Activated CD4-positive, alpha-beta T cell treated with anti-CD3 and anti-CD28 coated beads, Interleukin-2, amount 10 ng/mL, durations not matched to agents 7 days and 5 days (primary cell): Measurements from ENCODE around the gene FUT6. TPM values are rescaled to one million over a fixed set of nuclear protein-coding genes. Genes with fewer than 3 reads are reported as not detected.
"Not testable (repeated sequence)": the region's sequence is repeated elsewhere in the genome, so short reads cannot be mapped to it uniquely, and the experiment has no call there.

Experiments used
- CTCF ChIA-PET: fragments of 350-600 bp; sonication (Branson Sonifier 250); formaldehyde crosslinking; loops from one replicate; lab custom pipeline; 2021; ENCODE audit warnings: antibody characterized with exemption; lab: Charles Lee
- POLR2A ChIA-PET: fragments of 350-600 bp; sonication (Branson Sonifier 250); formaldehyde crosslinking; loops from one replicate; lab custom pipeline; 2021; ENCODE audit warnings: antibody characterized with exemption; lab: Charles Lee
- DNase-seq: peaks from one replicate; pipeline ENCODE4 v3.0.0-alpha.2; 2020
- H3K27ac Mint-ChIP-seq: one replicate; pipeline ENCODE4 v1.8.0; 2021; ENCODE audit warnings: mild to moderate bottlenecking, moderate library complexity, mixed read lengths
- H3K27me3 Mint-ChIP-seq: one replicate; pipeline ENCODE4 v1.8.0; 2021; ENCODE audit warnings: mixed read lengths
- H3K36me3 Mint-ChIP-seq: one replicate; pipeline ENCODE4 v1.8.0; 2021; ENCODE audit warnings: low read depth, mixed read lengths
- H3K4me1 Mint-ChIP-seq: one replicate; pipeline ENCODE4 v1.8.0; 2021; ENCODE audit warnings: mixed read lengths
- H3K4me3 Mint-ChIP-seq: one replicate; pipeline ENCODE4 v1.8.0; 2021; ENCODE audit warnings: mild to moderate bottlenecking, moderate library complexity, mixed read lengths
- H3K9me3 Mint-ChIP-seq: one replicate; pipeline ENCODE4 v1.8.0; 2021; ENCODE audit warnings: mixed read lengths
- total RNA-seq, 2 experiments: library from RNA; stranded (reverse); gene quantifications; one replicate each; pipeline ENCODE4 v1.2.3, GENCODE V29; 2021

FUT6 gene
- not detected for total RNA-seq

- Mint-ChIP-seq H3K4me1 (peaks cover 11% of the 10 kb centered on the region), H3K36me3 (no peaks in the 10 kb centered on the region), H3K4me3 (no peak within 1 kb of the TSS), H3K27ac (no peak within 1 kb of the TSS), H3K27me3 (peaks cover 2% of the 10 kb centered on the region), H3K9me3 (no peaks in the 10 kb centered on the region)
- ChIA-PET CTCF (interaction anchor here (2.2 kb wide), 1 partner anchor 35 kb away, joined by 9 read pairs; no protein-coding TSS in a partner anchor), POLR2A (no interaction called here)
- no peak for DNase-seq
Observed at GRCh38 chr19:5839065-5840017, at the start of gene FUT6. TSS of gene FUT6 (minus strand) at chr19:5839702. CDS start at chr19:5832567, 7,135 bp downstream.

DNA sequence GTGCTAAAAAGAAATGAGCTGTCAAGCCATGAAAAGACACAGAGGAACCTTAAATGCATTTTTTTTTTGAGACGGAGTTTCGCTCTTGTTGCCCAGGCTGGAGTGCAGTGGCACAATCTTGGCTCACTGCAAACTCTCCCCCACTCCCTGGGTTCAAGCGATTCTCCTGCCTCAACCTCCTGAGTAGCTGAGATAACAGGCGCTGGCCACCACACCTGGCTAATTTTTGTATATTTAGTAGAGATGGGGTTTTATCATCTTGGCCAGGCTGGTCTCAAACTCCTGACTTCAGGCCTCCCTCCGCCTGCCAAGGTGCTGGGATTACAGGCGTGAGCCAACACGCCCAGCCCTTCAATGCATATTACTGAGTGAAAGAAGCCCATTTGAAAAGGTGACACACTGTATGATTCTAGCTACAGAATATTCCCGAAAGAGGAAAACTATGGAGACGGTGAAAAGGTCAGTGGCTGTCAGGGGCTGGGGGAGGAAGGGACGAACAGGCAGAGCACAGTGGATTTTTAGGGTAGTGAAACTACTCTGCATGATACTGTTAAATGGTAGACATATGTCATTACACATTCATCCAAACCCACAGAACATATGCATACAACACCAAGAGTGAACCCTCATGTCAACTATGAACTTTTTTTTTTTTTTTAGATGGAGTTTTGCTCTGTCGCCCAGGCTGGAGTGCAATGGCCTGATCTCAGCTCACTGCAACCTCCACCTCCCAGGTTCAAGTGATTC is 44.7 kb upstream of the FUT6 start:
- CTCF ChIA-PET = interaction anchor here (0.7 to 1.2 kb wide), 3 partner anchors 13 to 543 kb away, joined by 3 to 6 read pairs (median 5); partner anchors contain the start of genes PRR22 and PTPRS
- H3K4me3 Mint-ChIP-seq, H3K36me3 Mint-ChIP-seq, H3K27me3 Mint-ChIP-seq, H3K27ac Mint-ChIP-seq, H3K9me3 Mint-ChIP-seq, POLR2A ChIA-PET, DNase-seq, H3K4me1 Mint-ChIP-seq: not testable (repeated sequence)

DNA sequence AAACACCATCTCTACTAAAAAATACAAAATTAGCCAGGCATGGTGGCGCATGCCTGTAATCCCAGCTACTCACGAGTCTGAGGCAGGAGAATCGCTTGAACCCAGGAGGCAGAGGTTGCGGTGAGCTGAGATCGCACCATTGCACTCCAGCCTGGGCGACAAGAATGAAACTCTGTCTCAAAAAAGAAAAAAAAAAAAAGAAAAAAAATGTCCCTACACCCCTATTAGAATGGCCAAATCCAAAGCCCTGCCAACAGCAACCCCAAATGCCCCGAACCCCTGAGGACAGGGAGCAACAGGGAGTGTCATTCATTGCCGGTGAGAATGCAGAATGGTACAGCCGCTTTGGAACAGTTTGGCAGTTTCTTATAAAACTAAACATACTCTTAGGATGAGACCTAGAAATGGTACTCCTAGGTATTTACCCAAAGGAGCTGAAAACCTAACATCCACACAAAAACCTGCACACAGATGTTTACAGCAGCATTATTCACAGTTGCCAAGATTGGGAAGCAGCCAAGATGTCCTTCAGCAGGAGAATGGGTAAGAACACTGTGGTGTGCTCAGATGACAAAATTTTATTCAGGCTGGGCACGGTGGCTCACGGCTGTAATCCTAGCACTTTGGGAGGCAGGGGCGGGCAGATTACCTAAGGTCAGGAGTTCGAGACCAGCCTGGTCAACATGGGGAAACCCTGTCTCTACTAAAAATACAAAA is 43.8 kb upstream of the FUT6 start:
- H3K9me3 Mint-ChIP-seq, POLR2A ChIA-PET, H3K4me3 Mint-ChIP-seq, H3K27ac Mint-ChIP-seq, H3K4me1 Mint-ChIP-seq, H3K36me3 Mint-ChIP-seq, DNase-seq, H3K27me3 Mint-ChIP-seq: not testable (repeated sequence)
- CTCF ChIA-PET = interaction anchor here (0.7 kb wide), 2 partner anchors 9 to 542 kb away, joined by 3 to 5 read pairs; partner anchors contain the start of gene PTPRS

DNA sequence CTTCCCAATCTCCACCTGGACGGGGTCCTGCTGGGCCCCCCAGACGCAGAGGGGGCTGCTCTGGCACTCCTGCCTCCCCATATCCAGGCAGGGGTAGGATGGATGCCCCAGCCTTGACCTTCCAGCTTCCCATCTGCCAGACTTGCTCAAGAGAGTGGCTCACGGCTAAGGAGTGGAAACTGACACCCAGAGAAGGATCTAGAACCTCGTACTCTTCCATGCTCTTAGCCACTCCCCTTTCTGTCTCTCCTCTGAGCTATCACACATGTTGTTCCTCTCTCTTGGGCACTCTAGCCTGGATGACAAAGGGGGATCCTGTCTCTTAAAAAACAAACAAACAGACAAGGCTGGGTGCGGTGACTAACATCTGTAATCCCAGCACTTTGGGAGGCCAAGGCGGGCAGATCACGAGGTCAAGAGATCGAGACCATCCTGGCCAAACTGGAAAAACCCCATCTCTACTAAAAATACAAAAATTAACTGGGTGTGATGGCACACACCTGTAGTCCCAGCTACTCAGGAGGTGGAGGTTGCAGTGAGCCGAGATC is 43.0 kb upstream of the FUT6 start:
- H3K9me3 Mint-ChIP-seq = no peaks in the 10 kb centered on the region
- POLR2A ChIA-PET = no interaction called here
- no peak overlapping the region for H3K4me3 Mint-ChIP-seq
- no peaks in the 10 kb centered on the region for H3K4me1 Mint-ChIP-seq
- peaks cover 2% of the 10 kb centered on the region for H3K27me3 Mint-ChIP-seq
- H3K27ac Mint-ChIP-seq = no peak overlapping the region
- no peak for DNase-seq
- CTCF ChIA-PET = interaction anchor here (0.7 to 1.5 kb wide), 2 partner anchors 8 to 79 kb away, joined by 3 read pairs; no protein-coding TSS in a partner anchor
- no peaks in the 10 kb centered on the region for H3K36me3 Mint-ChIP-seq

GRCh38 chr19:5881543-5882299 is 42.2 kb upstream of the FUT6 start:
- CTCF ChIA-PET = interaction anchor here (1.5 kb wide), 1 partner anchor 78 kb away, joined by 3 read pairs; no protein-coding TSS in a partner anchor

GRCh38 chr19:5880604-5881078 is 41.1 kb upstream of the FUT6 start:
- Mint-ChIP-seq H3K4me1 (no peaks in the 10 kb centered on the region), H3K27me3 (peaks cover 2% of the 10 kb centered on the region), H3K27ac (no peak overlapping the region), H3K4me3 (no peak overlapping the region), H3K36me3 (no peaks in the 10 kb centered on the region), H3K9me3 (no peaks in the 10 kb centered on the region)
- ChIA-PET POLR2A (no interaction called here), CTCF (interaction anchor here (0.8 kb wide), 1 partner anchor 10 kb away, joined by 8 read pairs; no protein-coding TSS in a partner anchor)
- no peak for DNase-seq

More at GRCh38 chr19:5881543-5882299, 42.2 kb upstream of the FUT6 start:
- Mint-ChIP-seq H3K9me3 (no peaks in the 10 kb centered on the region), H3K36me3 (no peaks in the 10 kb centered on the region), H3K4me1 (no peaks in the 10 kb centered on the region), H3K27me3 (peaks cover 2% of the 10 kb centered on the region), H3K27ac (no peak overlapping the region), H3K4me3 (no peak overlapping the region)
- POLR2A ChIA-PET = no interaction called here
- no peak for DNase-seq

DNA sequence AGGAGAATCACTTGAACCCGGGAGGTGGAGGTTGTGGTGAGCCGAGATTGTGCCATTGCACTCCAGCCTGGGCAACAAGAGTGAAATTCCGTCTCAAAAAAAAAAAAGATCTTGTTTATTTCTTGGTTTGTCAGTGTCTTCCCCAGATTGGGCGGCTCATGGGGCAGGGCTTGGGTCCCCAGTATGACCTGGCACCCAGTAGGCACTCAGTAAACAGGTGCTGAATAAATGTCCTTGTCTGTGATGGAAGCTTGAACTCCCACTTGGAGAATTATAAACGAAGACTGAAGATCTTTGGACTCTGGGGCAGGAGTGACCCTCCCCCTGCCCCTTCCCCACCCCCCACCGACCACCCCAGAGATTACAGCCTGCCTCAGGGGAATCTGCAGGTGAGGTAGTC is 40.7 kb upstream of the FUT6 start:
- no peaks in the 10 kb centered on the region for H3K4me1 Mint-ChIP-seq
- no peak overlapping the region for H3K27ac Mint-ChIP-seq
- no peak overlapping the region for H3K4me3 Mint-ChIP-seq
- CTCF ChIA-PET = interaction anchor here (0.8 kb wide), 1 partner anchor 11 kb away, joined by 8 read pairs; no protein-coding TSS in a partner anchor
- POLR2A ChIA-PET = no interaction called here
- no peaks in the 10 kb centered on the region for H3K36me3 Mint-ChIP-seq
- no peak for DNase-seq
- H3K9me3 Mint-ChIP-seq = no peaks in the 10 kb centered on the region
- peaks cover 2% of the 10 kb centered on the region for H3K27me3 Mint-ChIP-seq

DNA sequence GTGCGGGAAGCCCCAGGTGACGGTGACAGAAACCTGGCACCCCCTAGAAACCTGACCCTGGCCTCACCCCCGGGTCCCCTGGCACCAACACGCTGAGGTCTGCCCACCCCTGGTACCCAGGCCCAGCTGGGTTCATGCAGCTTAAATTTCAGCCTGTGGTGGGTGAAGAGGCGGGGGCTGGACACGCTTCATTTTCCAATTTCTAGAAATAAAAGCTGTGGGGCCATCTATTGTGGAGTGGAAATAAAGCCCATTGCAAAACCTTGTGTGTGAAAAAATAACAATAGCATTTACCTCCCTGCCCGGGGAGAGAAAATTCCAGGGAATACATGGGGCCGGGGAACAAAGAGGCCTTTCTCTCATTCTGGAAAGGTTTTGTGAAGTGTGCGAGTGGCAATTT is 38.4 kb upstream of the FUT6 start:
- no peaks in the 10 kb centered on the region for H3K9me3 Mint-ChIP-seq
- ChIA-PET CTCF (no interaction called here), POLR2A (no interaction called here)
- H3K27me3 Mint-ChIP-seq = peaks cover 2% of the 10 kb centered on the region
- no peak overlapping the region for H3K4me3 Mint-ChIP-seq
- H3K27ac Mint-ChIP-seq = no peak overlapping the region
- no peaks in the 10 kb centered on the region for H3K36me3 Mint-ChIP-seq
- no peak for DNase-seq
- no peaks in the 10 kb centered on the region for H3K4me1 Mint-ChIP-seq

GRCh38 chr19:5877427-5877826 is 37.9 kb upstream of the FUT6 start:
- Mint-ChIP-seq H3K27ac (no peak overlapping the region), H3K27me3 (peaks cover 2% of the 10 kb centered on the region), H3K4me1 (no peaks in the 10 kb centered on the region), H3K4me3 (no peak overlapping the region), H3K9me3 (no peaks in the 10 kb centered on the region), H3K36me3 (no peaks in the 10 kb centered on the region)
- CTCF ChIA-PET = interaction anchor here (2.0 kb wide), 1 partner anchor 74 kb away, joined by 7 read pairs; no protein-coding TSS in a partner anchor
- POLR2A ChIA-PET = no interaction called here
- no peak for DNase-seq

DNA sequence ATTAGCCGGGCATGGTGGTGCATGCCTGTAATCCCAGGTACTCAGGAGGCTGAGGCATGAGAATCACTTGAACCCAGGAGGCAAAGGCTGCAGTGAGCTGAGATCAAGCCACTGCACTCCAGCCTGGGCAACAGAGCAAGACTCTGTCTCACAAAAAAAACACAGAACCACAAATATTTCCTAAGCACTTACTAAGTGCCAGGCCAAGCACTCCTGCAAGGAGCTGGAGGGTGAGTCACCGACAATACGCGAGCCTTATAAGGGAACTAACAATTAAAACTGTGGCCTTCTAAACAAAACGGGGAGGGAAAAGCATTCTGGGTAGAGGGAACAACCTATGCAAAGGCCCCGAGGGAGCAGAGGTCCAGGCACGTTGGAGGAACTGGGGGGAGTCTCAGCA is 35.0 kb upstream of the FUT6 start:
- not testable (repeated sequence) for H3K4me1 Mint-ChIP-seq, H3K27me3 Mint-ChIP-seq
- CTCF ChIA-PET = interaction anchor here (0.6 to 1.3 kb wide), 2 partner anchors 8 to 46 kb away, joined by 3 read pairs; no protein-coding TSS in a partner anchor

GRCh38 chr19:5873617-5874199 is 34.2 kb upstream of the FUT6 start:
- Mint-ChIP-seq H3K4me1 (no peaks in the 10 kb centered on the region), H3K9me3 (no peaks in the 10 kb centered on the region), H3K27me3 (no peaks in the 10 kb centered on the region), H3K36me3 (no peaks in the 10 kb centered on the region), H3K4me3 (no peak overlapping the region), H3K27ac (no peak overlapping the region)
- no peak for DNase-seq
- POLR2A ChIA-PET = no interaction called here
- CTCF ChIA-PET = interaction anchor here (1.3 kb wide), 1 partner anchor 9 kb away, joined by 3 read pairs; no protein-coding TSS in a partner anchor

More for the DNA sequence above, 35.0 kb upstream of the FUT6 start:
- not testable (repeated sequence) for H3K4me3 Mint-ChIP-seq, H3K36me3 Mint-ChIP-seq, H3K9me3 Mint-ChIP-seq, DNase-seq, H3K27ac Mint-ChIP-seq
- POLR2A ChIA-PET = interaction anchor here (0.6 kb wide), 1 partner anchor 70 kb away, joined by 5 read pairs; the partner anchor contains the start of gene NRTN
